Naive thymus-derived CD4-positive, alpha-beta T cell (primary cell): Measurements from ENCODE around the gene ABCC4. TPM values are rescaled to one million over a fixed set of nuclear protein-coding genes. Genes with fewer than 3 reads are reported as not detected.

Experiments
- ATAC-seq: fragments of 150-1000 bp; cut with Tn5 transposase; 2 replicates; pipeline ENCODE4 v1.10.0; 2021; ENCODE audit warnings: mild to moderate bottlenecking, moderate library complexity
- CTCF ChIA-PET: fragments of 350-600 bp; sonication (Branson Sonifier 250); formaldehyde crosslinking; loops from one replicate; lab custom pipeline; 2021; ENCODE audit warnings: antibody characterized with exemption; lab: Charles Lee
- POLR2A ChIA-PET: fragments of 350-600 bp; sonication (Branson Sonifier 250); formaldehyde crosslinking; loops from one replicate; lab custom pipeline; 2021; ENCODE audit warnings: antibody characterized with exemption, inconsistent platforms; lab: Charles Lee
- DNase-seq, 9 donors: peaks; one replicate each; pipeline versions ENCODE4 v3.0.0 to v3.0.0-alpha.2; 2020 to 2022; ENCODE audit warnings: mixed read lengths in 1 of 9
- H3K27ac ChIP-seq: one replicate; pipeline ENCODE4 v1.7.0; 2013; ENCODE audit warnings: mild to moderate bottlenecking, low read depth, low read length, moderate library complexity
- H3K27me3 ChIP-seq, 2 donors: one replicate each; pipeline ENCODE4 v1.7.0; 2013; ENCODE audit warnings: low read length in 2 of 2, mild to moderate bottlenecking in 2 of 2, moderate library complexity in 2 of 2; ENCODE audit not compliant: control insufficient read depth in 2 of 2, insufficient read depth in 2 of 2
- H3K36me3 ChIP-seq, 3 experiments: 1 replicate in 2 of 3; 2 replicates in 1 of 3; pipeline ENCODE4 v1.7.0; 2013; ENCODE audit warnings: low read length in 3 of 3, mild to moderate bottlenecking in 3 of 3, moderate library complexity in 1 of 3; ENCODE audit not compliant: insufficient read depth in 3 of 3, control insufficient read depth in 2 of 3
- H3K4me1 ChIP-seq, 2 donors: one replicate each; pipeline ENCODE4 v1.7.0; 2013; ENCODE audit warnings: low read length in 2 of 2, mild to moderate bottlenecking in 2 of 2, moderate library complexity in 1 of 2; ENCODE audit not compliant: control insufficient read depth in 2 of 2, insufficient read depth in 2 of 2
- H3K4me3 ChIP-seq: 2 replicates; pipeline ENCODE4 v1.7.0; 2013; ENCODE audit warnings: mild to moderate bottlenecking, low read length
- H3K9me3 ChIP-seq, 3 experiments: 1 replicate in 2 of 3; 2 replicates in 1 of 3; pipeline ENCODE4 v1.7.0; 2013; ENCODE audit warnings: low read length in 3 of 3; ENCODE audit not compliant: control insufficient read depth in 2 of 3
- H3K27ac Mint-ChIP-seq, 9 donors: one replicate each; pipeline ENCODE4 v1.8.0; 2020 to 2022; ENCODE audit warnings: mixed read lengths in 9 of 9, mild to moderate bottlenecking in 8 of 9, moderate library complexity in 5 of 9, inconsistent platforms in 2 of 9
- H3K27me3 Mint-ChIP-seq, 5 donors: one replicate each; pipeline ENCODE4 v1.8.0; 2021 to 2022; ENCODE audit warnings: mixed read lengths in 5 of 5, mild to moderate bottlenecking in 1 of 5
- H3K36me3 Mint-ChIP-seq, 5 donors: one replicate each; pipeline ENCODE4 v1.8.0; 2020 to 2022; ENCODE audit warnings: mixed read lengths in 5 of 5, mild to moderate bottlenecking in 3 of 5, inconsistent platforms in 1 of 5
- H3K4me1 Mint-ChIP-seq, 7 donors: one replicate each; pipeline ENCODE4 v1.8.0; 2020 to 2022; ENCODE audit warnings: mixed read lengths in 7 of 7, mild to moderate bottlenecking in 3 of 7, inconsistent platforms in 1 of 7
- H3K4me3 Mint-ChIP-seq, 10 donors: one replicate each; pipeline ENCODE4 v1.8.0; 2020 to 2022; ENCODE audit warnings: mild to moderate bottlenecking in 10 of 10, mixed read lengths in 10 of 10, moderate library complexity in 6 of 10, inconsistent platforms in 2 of 10
- H3K9me3 Mint-ChIP-seq, 11 donors: one replicate each; pipeline ENCODE4 v1.8.0; 2020 to 2022; ENCODE audit warnings: mixed read lengths in 11 of 11, mild to moderate bottlenecking in 4 of 11, inconsistent platforms in 1 of 11, moderate library complexity in 1 of 11
- intact Hi-C, 2 donors: fragments of 100-400 bp; cut with micrococcal nuclease; formaldehyde crosslinking; loops; one replicate each; pipeline ENCODE4 v1.15.1; 2023
- polyA plus RNA-seq, 2 donors: library from polyadenylated mRNA; unstranded; fragments of 300-500 nt; fragmentation: Illumina TruSeq; gene quantifications; one replicate each; pipeline ENCODE4 v1.2.3, GENCODE V29; 2021
- total RNA-seq, 6 experiments: library from RNA in 5 of 6; stranded (reverse) in 5 of 6; gene quantifications; 1 replicate in 5 of 6; 2 replicates in 1 of 6; pipeline ENCODE4 v1.2.3 and lab custom pipeline; 2021 to 2026

ABCC4 gene
- total and polyA plus RNA-seq, 7 experiments from 2014 or later, result 3.5 to 9.2 (median 7.3) TPM

DNA sequence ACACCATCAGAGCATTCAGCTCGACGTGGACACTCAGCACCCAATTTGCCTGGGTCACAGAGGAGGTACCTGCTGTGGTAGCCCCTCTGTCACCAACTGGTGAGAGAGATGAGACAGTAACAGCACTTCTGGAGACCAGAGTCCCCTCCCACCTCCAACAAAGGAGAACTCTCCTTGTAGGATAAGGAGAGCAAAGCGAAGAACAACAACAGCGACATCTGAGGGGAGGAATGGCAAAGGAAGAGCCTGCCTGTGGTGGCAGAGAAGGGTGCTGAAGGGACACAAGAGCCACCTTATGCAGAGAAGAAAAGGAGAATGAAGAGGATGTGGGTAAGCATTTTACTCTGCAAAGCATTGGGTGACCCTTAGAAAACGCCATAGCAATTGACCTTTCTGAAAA, 167.8 kb downstream of the ABCC4 start:
- H3K4me1 ChIP-seq, result no peaks in the 10 kb centered on the region
- H3K27me3 Mint-ChIP-seq, result no peaks in the 10 kb centered on the region
- H3K9me3 ChIP-seq, result no peaks in the 10 kb centered on the region
- ATAC-seq, result no peak
- H3K36me3 ChIP-seq, result no peaks in the 10 kb centered on the region
- no peak for DNase-seq
- ChIA-PET POLR2A (interaction anchor here (0.6 kb wide), 1 partner anchor 65 kb away, joined by 3 read pairs; no protein-coding TSS in a partner anchor), CTCF (no interaction called here)
- H3K27ac ChIP-seq, result no peak overlapping the region
- H3K4me3 Mint-ChIP-seq, result no peak overlapping the region
- no peaks in the 10 kb centered on the region for H3K27me3 ChIP-seq
- H3K9me3 Mint-ChIP-seq, result no peaks in the 10 kb centered on the region
- H3K27ac Mint-ChIP-seq, result no peak overlapping the region
- H3K4me1 Mint-ChIP-seq, result peaks cover 0 to 9% (median 0%) of the 10 kb centered on the region in 7 donors
- no peak overlapping the region for H3K4me3 ChIP-seq
- H3K36me3 Mint-ChIP-seq, result peaks cover 0 to 34% (median 25%) of the 10 kb centered on the region in 5 donors
- intact Hi-C loops, result no loop called here

GRCh38 chr13:95129004-95129403, 172.2 kb downstream of the ABCC4 start:
- CTCF ChIA-PET, result no interaction called here

GRCh38 chr13:95128045-95128643, 173.1 kb downstream of the ABCC4 start:
- no peaks in the 10 kb centered on the region for H3K9me3 ChIP-seq
- H3K36me3 ChIP-seq, result no peaks in the 10 kb centered on the region
- Mint-ChIP-seq H3K4me1 (peaks cover 0 to 2% (median 0%) of the 10 kb centered on the region in 7 donors), H3K27me3 (no peaks in the 10 kb centered on the region), H3K36me3 (peaks cover 0 to 40% (median 23%) of the 10 kb centered on the region in 5 donors), H3K4me3 (no peak overlapping the region), H3K27ac (no peak overlapping the region), H3K9me3 (no peaks in the 10 kb centered on the region)
- H3K27ac ChIP-seq, result no peak overlapping the region
- intact Hi-C loops, result no loop called here
- H3K4me1 ChIP-seq, result no peaks in the 10 kb centered on the region
- ChIA-PET CTCF (no interaction called here), POLR2A (interaction anchor here (0.6 kb wide), 1 partner anchor 13 kb away, joined by 3 read pairs; no protein-coding TSS in a partner anchor)
- ATAC-seq, result no peak
- no peak overlapping the region for H3K4me3 ChIP-seq
- DNase-seq, result no peak
- H3K27me3 ChIP-seq, result no peaks in the 10 kb centered on the region

More at GRCh38 chr13:95129004-95129403, 172.2 kb downstream of the ABCC4 start:
- Mint-ChIP-seq H3K4me1 (peaks cover 0 to 1% (median 0%) of the 10 kb centered on the region in 7 donors), H3K27ac (no peak overlapping the region), H3K9me3 (no peaks in the 10 kb centered on the region), H3K36me3 (peaks cover 0 to 39% (median 24%) of the 10 kb centered on the region in 5 donors), H3K4me3 (no peak overlapping the region), H3K27me3 (no peaks in the 10 kb centered on the region)
- ATAC-seq, result no peak
- Histone ChIP-seq H3K27ac (no peak overlapping the region), H3K27me3 (no peaks in the 10 kb centered on the region), H3K9me3 (no peaks in the 10 kb centered on the region), H3K4me3 (no peak overlapping the region), H3K4me1 (no peaks in the 10 kb centered on the region), H3K36me3 (no peaks in the 10 kb centered on the region)
- intact Hi-C loops, result no loop called here
- POLR2A ChIA-PET, result no interaction called here
- no peak for DNase-seq

DNA sequence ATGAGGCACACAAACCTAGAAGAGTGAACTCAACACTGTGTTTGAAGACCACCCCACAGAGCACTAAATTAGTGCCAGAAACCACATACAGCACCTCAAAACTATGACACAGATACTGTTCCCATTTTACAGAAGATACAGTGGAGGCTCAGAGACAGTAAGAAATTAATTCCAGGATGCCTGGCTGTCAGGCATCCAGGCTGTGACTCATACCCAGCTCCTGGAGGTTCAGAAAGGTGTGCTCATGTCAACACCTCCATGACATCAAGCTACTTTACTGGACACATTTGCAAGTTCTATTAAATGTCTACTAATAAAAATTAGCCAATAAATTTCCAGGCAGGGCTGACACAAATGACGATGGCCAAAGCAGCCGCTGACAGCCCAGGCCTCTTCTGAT, 176.3 kb downstream of the ABCC4 start:
- Mint-ChIP-seq H3K9me3 (peaks cover 0 to 3% (median 0%) of the 10 kb centered on the region in 11 donors), H3K4me1 (peaks cover 7 to 25% (median 18%) of the 10 kb centered on the region in 7 donors), H3K27ac (no peak overlapping the region), H3K36me3 (peaks cover 0 to 42% (median 27%) of the 10 kb centered on the region in 5 donors), H3K4me3 (no peak overlapping the region), H3K27me3 (no peaks in the 10 kb centered on the region)
- CTCF ChIA-PET, result no interaction called here
- H3K4me1 ChIP-seq, result no peaks in the 10 kb centered on the region
- POLR2A ChIA-PET, result no interaction called here
- H3K9me3 ChIP-seq, result no peaks in the 10 kb centered on the region
- ATAC-seq (no peak), DNase-seq (no peak)
- H3K27me3 ChIP-seq, result no peaks in the 10 kb centered on the region
- intact Hi-C loops, result no loop called here
- H3K4me3 ChIP-seq, result no peak overlapping the region
- no peak overlapping the region for H3K27ac ChIP-seq
- no peaks in the 10 kb centered on the region for H3K36me3 ChIP-seq

- H3K27me3 Mint-ChIP-seq, result no peaks in the 10 kb centered on the region
- no peaks in the 10 kb centered on the region for H3K36me3 ChIP-seq
- intact Hi-C loops, result no loop called here
- DNase-seq (no peak), ATAC-seq (no peak)
- peaks cover 0 to 50% (median 27%) of the 10 kb centered on the region in 5 donors for H3K36me3 Mint-ChIP-seq
- POLR2A ChIA-PET, result no interaction called here
- H3K9me3 ChIP-seq, result no peaks in the 10 kb centered on the region
- peaks cover 0 to 3% (median 0%) of the 10 kb centered on the region in 11 donors for H3K9me3 Mint-ChIP-seq
- H3K4me1 ChIP-seq, result no peaks in the 10 kb centered on the region
- H3K27ac Mint-ChIP-seq, result peak overlapping the region in 1 of 9 donors; percentile 22
- H3K4me1 Mint-ChIP-seq, result peaks cover 7 to 25% (median 18%) of the 10 kb centered on the region in 7 donors
- no peak overlapping the region for H3K27ac ChIP-seq
- CTCF ChIA-PET, result no interaction called here
- no peak overlapping the region for H3K4me3 Mint-ChIP-seq
- no peaks in the 10 kb centered on the region for H3K27me3 ChIP-seq
- H3K4me3 ChIP-seq, result no peak overlapping the region
Measured at GRCh38 chr13:95123726-95124125, 177.5 kb downstream of the ABCC4 start.

DNA sequence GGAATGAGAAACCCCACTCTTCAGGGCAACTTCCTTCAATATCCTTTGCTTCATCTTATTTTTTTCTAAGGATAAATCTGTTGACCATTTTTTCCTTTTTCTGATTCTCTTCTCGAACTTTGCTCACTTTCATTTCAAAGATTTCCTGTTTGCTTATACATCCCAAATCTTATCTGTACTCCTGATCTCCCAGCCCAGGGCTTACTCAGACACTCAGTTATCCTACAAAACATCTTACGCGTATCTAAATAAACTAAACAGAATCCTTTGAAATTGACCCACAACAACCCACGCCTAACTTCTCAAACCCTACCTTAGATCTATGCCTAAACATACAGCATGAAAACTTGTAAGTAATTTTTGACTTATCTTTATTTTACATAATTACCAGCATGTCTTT, 179.2 kb downstream of the ABCC4 start:
- H3K27ac Mint-ChIP-seq, result peak overlapping the region in 8 of 9 donors; percentile 40 to 84 (median 76)
- H3K9me3 Mint-ChIP-seq, result peaks cover 0 to 3% (median 0%) of the 10 kb centered on the region in 11 donors
- peak overlapping the region in 6 of 10 donors; percentile 2 to 73 (median 14) for H3K4me3 Mint-ChIP-seq
- H3K4me1 ChIP-seq, result no peaks in the 10 kb centered on the region
- DNase-seq (no peak), ATAC-seq (no peak)
- no peaks in the 10 kb centered on the region for H3K36me3 ChIP-seq
- POLR2A ChIA-PET, result no interaction called here
- no peak overlapping the region for H3K27ac ChIP-seq
- H3K9me3 ChIP-seq, result no peaks in the 10 kb centered on the region
- intact Hi-C loops, result no loop called here
- peaks cover 7 to 25% (median 18%) of the 10 kb centered on the region in 7 donors for H3K4me1 Mint-ChIP-seq
- H3K36me3 Mint-ChIP-seq, result peaks cover 0 to 45% (median 30%) of the 10 kb centered on the region in 5 donors
- no peak overlapping the region for H3K4me3 ChIP-seq
- CTCF ChIA-PET, result no interaction called here
- no peaks in the 10 kb centered on the region for H3K27me3 Mint-ChIP-seq
- no peaks in the 10 kb centered on the region for H3K27me3 ChIP-seq

DNA sequence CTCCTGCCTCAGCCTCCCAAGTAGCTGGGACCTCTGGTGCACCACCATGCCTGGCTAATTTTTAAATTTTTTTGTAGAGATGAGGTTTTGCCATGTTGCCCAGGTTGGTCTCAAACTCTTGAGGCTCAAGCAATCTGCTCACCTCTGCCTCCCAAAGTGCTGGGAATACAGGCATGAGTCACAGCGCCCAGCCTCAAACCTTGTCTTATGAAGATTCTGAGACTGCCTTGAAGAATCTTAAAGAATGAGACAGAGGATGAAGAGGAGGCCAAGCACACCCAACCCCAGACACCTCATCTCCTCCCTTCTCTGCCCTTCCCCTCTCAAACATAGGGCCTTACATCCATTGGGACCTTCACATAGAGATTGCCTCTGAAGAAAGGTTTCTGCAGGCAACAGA, 179.7 kb downstream of the ABCC4 start:
- Histone ChIP-seq H3K4me3 (no peak overlapping the region), H3K27me3 (no peaks in the 10 kb centered on the region), H3K4me1 (no peaks in the 10 kb centered on the region), H3K27ac (no peak overlapping the region), H3K36me3 (no peaks in the 10 kb centered on the region), H3K9me3 (no peaks in the 10 kb centered on the region)
- POLR2A ChIA-PET, result no interaction called here
- intact Hi-C loops, result no loop called here
- DNase-seq, result no peak
- H3K4me3 Mint-ChIP-seq, result peak overlapping the region in 3 of 10 donors; percentile 5 to 73 (median 26)
- no peaks in the 10 kb centered on the region for H3K27me3 Mint-ChIP-seq
- peaks cover 0 to 3% (median 0%) of the 10 kb centered on the region in 11 donors for H3K9me3 Mint-ChIP-seq
- H3K36me3 Mint-ChIP-seq, result peaks cover 0 to 49% (median 28%) of the 10 kb centered on the region in 5 donors
- H3K27ac Mint-ChIP-seq, result peak overlapping the region in 8 of 9 donors; percentile 40 to 84 (median 76)
- CTCF ChIA-PET, result no interaction called here
- ATAC-seq, result no peak
- H3K4me1 Mint-ChIP-seq, result peaks cover 7 to 25% (median 18%) of the 10 kb centered on the region in 7 donors
